Pulmonary artery endothelial cell (primary cell): ENCODE data around the gene FNDC3B. TPM values are rescaled to one million over a fixed set of nuclear protein-coding genes. Genes with fewer than 3 reads are reported as not detected.

Experiments used
- DNase-seq: peaks from one replicate; pipeline ENCODE4 v3.0.0-alpha.2; 2011; ENCODE audit warnings: low read depth, low spot score
- total RNA-seq: library from RNA; depleted of rRNA; stranded (reverse); fragments of >200 nt; gene quantifications from 2 replicates; pipeline ENCODE4 v1.2.3, GENCODE V29; 2014

Gene FNDC3B
- total RNA-seq, 1 donor from 2014 or later = 106 TPM

DNA sequence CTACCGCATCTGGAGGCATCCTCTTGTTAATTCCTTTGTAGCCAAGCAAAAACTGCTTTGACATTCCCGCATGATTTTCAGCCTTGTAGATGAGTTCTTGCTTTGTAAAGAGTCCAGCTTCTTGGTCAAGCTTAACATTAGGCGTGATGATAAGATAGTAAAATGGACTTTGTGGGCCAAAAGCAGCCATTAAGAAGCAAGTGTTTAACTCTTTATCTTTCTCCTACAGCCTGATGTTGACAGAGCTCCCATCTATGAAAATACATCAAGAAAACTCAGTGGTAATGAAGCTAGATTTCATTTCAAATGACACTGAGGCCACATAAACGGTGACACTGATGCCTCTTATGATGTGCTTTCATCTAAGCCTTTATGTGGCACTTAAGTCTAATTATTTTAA lies 33.2 kb downstream of the FNDC3B start:
- no peak for DNase-seq

DNA sequence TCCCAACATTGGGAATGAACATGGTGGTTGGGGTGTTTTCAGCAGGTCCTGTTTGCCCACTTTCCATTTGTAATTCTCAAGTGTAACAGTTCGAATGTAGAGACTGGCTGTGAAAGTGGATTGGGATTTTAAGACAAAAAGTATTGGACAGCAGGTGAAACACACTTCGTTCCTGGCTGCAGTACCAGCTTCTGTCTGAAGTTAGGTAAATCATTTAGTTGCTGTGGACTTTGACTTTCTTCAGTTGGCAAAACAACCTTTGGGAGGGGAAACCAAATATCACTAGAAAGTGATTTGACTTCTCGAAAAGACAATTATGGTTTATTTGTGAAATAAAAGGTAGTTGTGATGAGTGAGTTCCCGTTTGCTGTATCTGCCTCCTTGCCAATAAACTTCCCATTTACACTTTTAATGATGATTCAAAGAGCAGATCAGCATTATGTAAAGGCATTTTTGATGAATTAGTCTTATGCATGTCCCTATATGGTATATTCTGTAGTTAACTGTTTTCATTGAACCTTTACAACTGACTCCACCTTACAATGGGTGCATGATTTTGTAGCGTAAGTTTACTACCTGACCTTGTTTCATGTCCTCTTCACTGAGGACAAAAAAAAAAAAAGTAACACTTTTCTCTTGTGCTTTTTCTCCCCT lies 34.0 kb downstream of the FNDC3B start:
- no peak for DNase-seq

DNA sequence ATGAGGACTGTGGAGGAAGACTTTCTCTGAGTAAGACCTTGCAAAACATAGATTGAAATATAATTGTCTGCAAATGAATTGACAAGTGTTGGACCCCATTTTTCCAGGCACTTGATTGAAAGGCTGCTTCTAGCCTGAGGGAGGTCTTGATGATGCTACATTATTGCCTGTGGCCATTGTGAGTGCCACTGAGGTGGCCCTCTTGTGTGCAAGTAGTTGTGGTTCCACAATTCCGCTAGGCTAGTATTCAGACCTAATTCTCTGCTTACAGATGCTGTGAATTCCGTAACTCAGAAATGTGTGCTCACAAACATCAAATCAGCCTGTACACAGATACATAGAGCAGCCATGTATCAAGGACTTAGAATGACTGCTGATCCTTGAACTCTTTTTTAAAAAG lies 34.7 kb downstream of the FNDC3B start:
- DNase-seq = no peak

DNA sequence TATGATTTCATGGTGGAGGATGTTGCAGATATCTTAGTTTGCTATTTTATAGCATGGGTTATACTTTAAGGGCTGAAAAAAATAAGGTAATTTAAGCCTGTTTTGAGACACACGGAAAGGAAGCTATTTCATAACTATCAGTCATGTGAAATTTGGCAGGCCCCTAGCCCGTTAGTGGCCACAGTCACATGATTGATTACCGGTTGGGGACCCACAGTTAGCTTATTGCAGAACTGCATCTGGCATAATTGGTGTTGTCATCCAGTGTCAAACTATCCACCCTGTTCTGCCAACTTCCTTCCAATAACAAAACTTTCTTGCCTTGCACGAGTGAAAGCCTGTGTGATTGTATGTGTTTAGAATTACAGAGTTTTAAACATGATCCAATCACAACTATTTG lies 35.2 kb downstream of the FNDC3B start:
- DNase-seq = no peak

DNA sequence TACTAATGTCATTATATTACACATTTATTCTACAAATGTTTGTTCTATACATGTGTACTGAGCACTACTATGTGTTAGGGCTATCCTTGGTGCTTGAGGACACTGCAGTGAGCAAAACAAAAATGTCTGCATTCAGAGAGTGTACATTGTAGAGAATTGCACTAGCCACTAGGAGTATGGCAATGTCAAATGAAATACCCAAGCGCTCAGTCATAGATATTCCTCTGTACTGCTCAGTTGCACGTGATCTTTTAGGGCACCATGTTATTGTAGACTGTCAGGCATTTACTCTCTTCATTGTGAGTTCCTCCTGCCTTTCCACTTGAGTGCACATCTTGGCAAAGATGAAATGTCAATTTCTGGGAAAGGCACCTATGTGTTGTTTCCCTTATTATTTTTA lies 36.8 kb downstream of the FNDC3B start:
- DNase-seq = no peak

DNA sequence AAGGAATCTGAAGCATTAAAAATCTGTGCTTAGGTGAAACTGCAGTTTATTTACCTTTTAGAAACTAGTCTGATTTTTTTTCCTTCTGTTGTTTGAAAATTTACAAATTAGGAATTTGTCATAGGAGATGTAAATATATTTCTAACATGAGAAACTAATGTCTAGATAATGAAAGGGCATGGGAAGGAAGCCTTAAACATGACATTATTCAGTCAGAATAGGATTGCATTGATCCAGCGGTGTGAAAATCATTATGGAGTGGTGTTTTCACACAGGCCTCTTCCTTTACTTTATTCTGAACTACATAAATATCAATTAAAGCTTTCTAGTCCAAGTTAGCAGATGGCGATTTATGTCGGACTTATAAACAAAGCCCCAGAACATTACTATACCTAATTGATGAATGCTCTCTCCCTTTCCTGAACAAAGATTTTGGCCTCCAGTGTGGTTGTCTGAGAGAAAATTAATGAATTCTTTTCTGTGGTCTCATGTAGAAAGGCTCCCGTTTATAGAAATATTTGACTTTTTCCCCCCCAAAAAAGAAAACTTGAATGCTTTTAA lies 37.9 kb downstream of the FNDC3B start:
- DNase-seq = no peak

DNA sequence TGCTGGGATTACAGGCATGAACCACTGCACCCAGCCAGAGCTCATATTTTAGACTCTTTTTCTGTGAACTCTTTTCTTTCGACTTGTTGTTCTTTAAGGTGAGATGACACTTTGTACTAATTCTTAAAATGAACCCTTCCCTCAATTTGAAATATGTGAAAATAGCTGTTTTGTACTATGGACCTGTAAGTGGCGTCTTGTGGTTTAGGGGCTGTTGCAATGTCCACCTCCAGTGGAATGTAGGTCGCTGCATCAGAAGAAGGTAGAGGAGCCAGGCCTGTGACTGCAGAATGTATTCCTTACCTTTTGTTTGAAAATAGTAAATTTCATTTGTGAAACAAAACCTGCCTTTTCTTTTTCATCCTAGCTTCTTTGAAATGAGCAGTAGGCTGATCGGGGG lies 38.9 kb downstream of the FNDC3B start:
- no peak for DNase-seq

DNA sequence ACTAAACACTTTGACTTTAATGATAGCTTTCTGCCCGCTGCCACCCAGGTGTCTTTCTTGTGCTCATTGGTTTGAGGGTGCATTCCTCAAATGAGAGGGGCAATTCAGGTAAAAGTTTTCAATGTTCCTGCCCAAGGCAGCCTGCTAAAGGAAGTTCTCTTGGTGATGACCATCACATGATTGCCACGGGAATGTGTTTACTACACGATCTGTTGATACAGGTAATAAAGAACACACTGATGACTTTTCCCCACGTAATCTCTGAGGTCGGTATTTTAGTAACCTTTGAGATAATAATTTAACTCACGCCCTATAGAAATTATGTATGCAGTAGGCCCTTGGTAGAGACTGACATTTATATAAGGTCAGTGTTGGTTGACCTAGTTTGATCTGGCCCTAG lies 39.3 kb downstream of the FNDC3B start:
- DNase-seq = no peak

DNA sequence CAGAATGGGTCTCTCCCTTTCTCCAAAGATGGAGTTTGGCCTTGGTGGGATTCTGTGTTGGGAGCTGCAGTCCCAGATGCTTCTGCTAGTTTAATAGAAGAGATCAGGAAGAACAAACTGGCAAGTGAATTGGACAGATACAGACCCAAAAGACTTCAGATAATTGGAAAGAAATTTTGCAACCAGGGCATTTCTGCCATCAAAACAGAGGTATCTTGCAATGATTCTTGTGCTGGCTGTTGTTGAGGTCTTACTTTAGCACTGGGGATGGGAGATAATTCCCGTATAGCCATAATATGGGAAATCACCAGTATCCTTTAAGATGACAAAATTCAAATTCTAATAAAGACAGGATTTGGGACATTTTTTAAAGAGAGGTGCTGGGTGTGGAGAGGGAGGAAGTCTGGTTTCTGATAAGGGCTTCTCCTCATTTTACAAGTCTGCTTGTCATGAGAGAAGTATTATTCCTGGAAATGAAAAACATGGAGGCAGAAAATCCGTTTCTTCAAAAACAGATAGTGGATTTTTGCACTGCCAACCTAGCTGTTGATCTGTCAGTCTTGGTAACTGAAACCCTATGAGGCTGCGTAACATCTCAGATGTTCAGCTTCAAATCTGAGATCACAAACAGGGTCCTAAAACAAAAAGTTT lies 40.1 kb downstream of the FNDC3B start:
- no peak for DNase-seq

DNA sequence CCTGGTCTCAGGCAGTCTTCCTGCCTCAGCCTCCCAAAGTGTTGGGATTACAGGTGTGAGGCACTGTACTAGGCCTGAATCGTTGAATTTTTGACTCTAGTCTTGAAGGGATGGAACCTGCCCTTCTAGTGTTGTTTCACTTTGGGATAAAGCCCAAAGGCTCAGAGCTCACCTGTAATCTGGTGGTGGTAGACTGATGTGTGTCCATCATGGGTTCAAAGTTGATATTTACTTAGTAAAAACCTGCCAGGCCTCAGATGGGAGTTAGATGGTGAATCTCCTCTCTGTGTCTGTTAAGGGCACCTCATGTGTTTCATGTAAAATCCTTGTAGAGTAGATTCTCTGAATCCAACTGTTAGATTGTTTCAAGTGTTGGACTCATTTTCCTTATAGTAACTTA lies 41.1 kb downstream of the FNDC3B start:
- no peak for DNase-seq

DNA sequence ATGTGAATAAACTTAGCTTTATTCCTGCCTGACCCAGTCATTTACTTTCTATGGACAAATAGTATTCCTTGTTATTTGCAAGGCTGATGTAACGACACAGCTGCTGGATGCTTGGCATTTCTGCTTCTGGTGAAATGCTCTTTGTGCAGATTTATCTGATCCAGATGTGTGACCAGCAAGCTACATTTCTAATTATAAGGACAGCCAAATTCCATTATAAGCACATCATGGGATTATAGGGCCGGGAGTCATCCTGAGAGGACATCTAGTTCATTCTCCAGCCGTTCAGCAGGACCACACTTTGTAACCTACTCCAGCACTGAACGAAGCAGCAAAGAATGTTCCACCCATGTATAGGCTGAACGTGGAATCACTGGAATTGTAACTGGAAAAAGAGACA lies 42.9 kb downstream of the FNDC3B start:
- no peak for DNase-seq

DNA sequence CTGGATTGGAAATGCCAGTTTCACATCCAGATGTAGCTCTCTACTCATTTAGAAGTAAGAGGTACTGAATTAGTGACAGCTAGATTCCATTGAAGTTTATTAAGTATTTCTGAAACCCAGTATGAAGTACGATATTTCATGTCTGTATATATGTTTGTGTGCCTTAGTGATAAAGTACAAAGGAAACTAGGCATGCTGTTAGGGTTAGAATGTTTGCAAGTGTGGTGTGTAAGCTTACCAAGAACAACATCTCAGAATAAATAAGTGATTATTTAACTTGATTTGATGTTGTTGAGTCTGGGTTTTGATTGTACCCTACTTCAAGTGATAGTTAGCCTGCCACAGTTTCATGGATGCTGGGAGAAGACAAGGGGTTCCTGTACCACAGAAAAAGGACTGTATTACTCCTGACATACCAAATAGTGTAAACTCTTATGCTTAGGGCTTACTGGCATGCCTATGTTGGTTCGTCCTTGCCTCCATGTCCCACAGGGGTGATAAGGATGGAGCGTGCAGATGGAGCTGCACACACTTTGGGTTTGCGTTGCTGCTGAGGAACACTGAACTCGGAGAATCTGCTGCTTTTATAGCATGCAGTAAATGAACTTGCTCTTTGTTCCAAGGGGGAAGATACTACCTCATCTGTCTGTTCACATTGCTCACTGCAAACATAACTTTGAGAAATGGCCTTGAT lies 43.6 kb downstream of the FNDC3B start:
- DNase-seq = no peak

DNA sequence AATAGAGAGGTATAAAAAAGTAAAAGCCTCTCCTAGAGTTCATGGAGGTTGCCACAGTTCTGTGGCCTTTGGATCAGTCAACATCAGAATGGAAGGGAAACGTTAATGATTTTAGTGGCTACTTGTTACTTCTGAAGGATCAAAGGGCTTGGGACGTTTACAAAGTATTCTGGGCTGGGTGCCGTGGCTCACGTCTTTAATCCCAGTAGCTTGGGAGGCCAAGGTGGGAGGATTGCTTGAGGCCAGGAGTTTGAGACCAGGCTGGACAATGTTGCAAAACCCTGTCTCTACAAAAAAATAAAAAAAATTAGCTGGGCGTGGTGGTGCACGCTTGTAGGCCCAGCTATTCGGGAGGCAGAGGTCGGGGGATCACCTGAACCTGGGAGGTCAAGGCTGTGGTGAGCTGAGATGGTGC lies 44.6 kb downstream of the FNDC3B start:
- DNase-seq = no peak

DNA sequence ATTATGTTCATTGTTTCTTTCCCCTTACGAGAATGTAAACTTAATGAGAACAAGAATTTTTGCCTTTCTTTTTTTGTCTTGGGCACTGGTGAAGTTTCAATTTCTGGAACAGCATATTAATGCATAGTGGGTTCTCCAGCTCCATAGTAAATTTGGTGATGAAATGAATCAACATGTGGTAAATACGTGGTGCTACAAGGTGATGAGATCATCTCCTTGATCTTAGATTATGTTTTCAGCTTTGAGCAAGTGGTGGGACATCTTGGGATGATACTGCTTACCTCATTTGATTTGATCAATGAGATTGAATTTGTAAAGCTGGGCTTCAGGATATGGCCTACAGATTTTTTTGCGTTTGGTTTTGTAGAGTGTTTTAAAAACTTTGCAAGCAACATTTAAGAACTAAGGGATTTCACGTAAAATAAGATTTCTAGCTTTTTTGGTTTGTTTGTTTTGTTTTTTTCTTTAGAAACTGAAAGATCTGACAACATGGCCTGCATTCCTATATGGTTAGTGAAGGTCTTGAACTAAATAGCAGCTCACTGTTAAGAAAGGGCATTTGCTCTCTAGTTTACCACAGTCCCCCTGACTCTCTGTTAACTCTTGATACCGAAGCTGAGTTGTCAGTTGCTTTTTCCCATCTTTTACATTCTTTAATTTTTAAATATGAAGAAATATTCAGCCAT lies 45.6 kb downstream of the FNDC3B start:
- DNase-seq = no peak

DNA sequence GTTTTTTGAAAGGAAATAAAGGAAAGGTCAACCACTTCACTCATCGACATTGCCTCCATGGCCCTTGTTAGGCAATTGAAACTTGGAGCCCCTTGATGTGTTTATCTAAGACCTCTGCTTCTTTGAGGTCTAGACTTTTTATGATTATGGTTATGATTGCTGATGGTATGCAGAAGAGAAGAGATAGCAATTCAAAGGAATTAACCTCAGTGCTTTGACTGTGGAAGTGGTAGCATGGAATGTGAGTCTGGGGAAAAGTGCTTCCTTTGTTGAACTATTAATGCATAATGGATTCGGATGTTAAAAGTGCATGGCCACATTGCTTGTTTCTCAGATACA lies 46.1 kb downstream of the FNDC3B start:
- no peak for DNase-seq

DNA sequence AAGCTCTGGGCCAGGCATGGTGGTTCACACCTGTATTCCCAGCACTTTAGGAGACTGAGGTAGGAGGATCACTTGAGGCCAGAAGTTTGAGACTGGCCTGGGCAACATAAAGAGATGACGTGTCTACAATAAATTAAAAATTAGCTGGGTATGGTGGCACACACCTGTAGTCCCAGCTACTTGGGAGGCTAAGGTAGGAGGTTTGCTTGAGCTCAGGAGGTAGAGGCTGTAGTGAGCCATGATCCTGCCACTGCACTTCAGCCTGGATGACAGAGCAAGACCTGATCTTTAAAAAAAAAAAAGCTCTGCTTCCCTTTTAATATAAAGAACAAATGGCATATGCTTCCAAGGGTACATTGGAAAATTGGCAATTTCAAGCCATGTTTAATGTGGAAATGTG lies 46.7 kb downstream of the FNDC3B start:
- no peak for DNase-seq

DNA sequence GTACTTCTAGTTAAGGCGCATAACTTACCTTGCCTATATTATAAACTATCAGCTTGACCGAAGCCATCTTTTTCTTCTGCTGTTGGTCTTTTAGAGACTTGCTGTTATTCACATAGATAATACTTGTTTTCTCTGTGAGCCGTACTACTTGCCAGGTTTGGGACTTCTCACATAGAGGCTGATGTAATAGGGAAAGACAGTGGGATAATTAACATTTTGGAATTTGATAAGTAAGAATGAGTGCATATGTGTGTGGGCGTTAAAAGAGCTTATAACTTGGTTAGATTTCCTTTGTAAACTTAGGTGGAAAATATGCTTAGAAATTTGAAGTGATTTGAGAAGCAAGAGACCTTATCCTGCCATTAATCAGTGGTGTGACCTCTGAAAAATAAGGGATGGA lies 47.8 kb downstream of the FNDC3B start:
- DNase-seq = no peak

DNA sequence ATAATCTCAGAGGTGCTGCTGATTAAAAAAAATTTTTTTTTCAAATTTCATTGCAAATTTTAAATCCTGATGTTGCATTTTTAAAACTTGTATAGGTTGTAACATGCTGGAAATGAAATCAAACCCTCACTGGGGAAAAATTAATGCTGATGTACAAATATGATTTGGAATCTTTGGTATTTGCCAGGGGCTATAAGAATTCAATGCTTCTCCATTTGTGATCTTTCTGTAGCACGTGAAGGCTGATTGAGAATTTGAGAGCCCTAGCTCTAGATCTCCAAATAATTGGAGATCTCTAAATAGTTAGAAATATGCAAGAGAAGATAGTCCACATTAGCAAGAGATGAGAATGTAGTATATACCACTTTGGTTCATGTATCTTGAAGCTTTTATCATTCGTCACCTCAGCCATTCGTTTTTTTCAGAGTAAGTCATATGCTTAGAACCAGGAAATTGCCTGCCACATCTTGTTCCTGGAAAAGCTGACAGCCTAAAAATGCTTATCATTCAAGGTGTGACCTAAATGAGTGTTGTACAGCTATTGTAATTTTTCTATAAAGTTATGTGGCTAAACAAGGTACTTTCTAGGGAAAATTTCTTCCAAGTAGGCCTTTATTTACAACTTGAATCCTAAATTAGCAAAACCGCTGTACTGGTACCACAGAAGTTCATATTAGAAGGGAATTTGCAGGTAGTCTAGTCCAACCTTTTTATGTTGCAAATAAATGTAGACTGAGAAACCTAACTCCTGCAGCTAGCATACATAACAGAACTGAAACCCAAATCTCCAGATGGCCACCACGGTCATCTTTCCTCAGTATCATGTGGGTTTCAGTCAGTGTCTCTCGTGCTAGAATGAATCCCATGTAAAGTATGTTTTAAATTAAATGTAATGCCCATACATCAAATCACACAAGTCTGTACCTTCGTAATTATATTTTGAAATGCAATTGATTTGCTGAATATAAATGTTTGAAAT lies 48.5 kb downstream of the FNDC3B start:
- DNase-seq = no peak

DNA sequence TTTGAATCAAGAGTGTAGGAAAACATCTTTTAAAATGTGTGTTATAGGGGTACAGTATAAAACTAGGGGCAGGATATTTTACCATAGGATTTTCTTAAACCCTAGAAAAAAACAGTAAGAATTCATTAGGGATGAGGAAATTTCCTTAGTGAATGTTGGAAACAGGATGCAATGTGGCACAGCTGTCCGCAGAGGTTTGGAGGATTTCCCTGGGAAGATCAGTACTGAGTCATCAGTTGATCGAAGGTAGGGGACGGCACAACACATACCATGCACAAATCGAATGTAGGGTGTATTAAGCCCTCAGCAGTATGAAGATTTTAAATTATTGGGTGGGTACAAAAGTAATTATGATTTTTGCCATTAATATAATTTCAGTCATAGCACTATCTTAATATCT lies 49.9 kb downstream of the FNDC3B start:
- no peak for DNase-seq

DNA sequence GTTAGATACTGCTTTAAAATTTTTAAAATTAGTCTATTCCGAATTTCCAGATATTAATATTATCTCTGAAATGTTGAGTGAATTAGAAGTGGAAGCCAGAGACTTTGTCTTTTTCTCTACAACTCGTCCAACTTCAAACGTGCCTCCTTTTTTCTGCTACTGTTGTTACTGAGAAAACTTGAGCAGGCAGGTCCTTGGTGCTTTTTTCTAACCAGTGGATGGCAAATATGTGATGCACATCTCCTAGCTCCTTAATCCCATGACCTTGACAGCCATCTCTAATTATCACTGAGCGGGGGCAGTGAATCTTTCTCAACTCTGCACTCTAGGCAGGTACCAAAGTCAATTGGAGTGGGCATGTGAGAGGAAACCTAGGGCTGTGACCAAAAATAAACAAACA lies 50.7 kb downstream of the FNDC3B start:
- no peak for DNase-seq

DNA sequence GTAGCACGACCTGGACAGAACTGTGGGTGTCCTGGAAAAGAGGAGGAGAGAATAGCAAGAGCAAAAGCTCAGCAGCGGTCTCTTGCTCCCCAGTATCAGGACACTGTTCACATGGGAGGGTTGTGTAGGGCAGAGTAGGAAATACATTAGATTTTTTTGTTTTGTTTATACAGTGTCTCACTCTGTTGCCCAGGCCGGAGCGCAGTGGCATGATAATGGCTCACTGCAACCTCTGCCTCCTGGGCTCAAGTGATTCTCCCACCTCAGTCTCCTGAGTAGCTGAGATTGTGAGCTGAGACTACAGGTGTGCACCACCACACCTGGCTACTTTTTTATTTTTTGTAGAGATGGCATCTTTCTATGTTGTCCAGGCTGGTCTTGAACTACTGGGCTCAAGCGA lies 53.3 kb downstream of the FNDC3B start:
- DNase-seq = no peak
